HepG2 (cell line): ENCODE data around the gene PEPD. TPM values are rescaled to one million over a fixed set of nuclear protein-coding genes. Genes with fewer than 3 reads are reported as not detected.

Experiments
- ATM ChIP-seq: fragments of 450-650 bp; IDR thresholded peaks from 2 replicates; pipeline ENCODE4 v1.7.1; 2017; ENCODE audit warnings: mild to moderate bottlenecking, borderline replicate concordance
- GABPB1 ChIP-seq: IDR thresholded peaks from 2 replicates; pipeline ENCODE4 v1.6.1; 2016; ENCODE audit warnings: mild to moderate bottlenecking, missing genetic modification reagents, moderate library complexity, missing compliant biosample characterization
- HES4 ChIP-seq: sonication (generic); formaldehyde crosslinking; IDR thresholded peaks from 2 replicates; pipeline ENCODE4 v1.9.0; 2021; ENCODE audit warnings: mild to moderate bottlenecking, missing genetic modification reagents, borderline replicate concordance
- KDM5B ChIP-seq: sonication (generic); formaldehyde crosslinking; IDR thresholded peaks from 2 replicates; pipeline ENCODE4 v1.4.0; 2020; ENCODE audit warnings: missing genetic modification reagents, mild to moderate bottlenecking, borderline replicate concordance
- MEIS1 ChIP-seq: sonication (generic); formaldehyde crosslinking; IDR thresholded peaks from 2 replicates; pipeline ENCODE4 v1.9.0; 2021; ENCODE audit warnings: mild to moderate bottlenecking, missing genetic modification reagents, moderate library complexity, borderline replicate concordance
- NR2C2 ChIP-seq: sonication (generic); formaldehyde crosslinking; IDR thresholded peaks from 2 replicates; pipeline ENCODE4 v1.4.0; 2020; ENCODE audit warnings: missing genetic modification reagents, mild to moderate bottlenecking, moderate library complexity, borderline replicate concordance
- RBM22 ChIP-seq: fragments of 200-400 bp; formaldehyde crosslinking; optimal IDR thresholded peaks from 2 replicates; pipeline ENCODE3; 2017; ENCODE audit warnings: mild to moderate bottlenecking, low read length, moderate library complexity
- SOX5 ChIP-seq: IDR thresholded peaks from 2 replicates; pipeline ENCODE4 v1.6.1; 2016; ENCODE audit warnings: borderline replicate concordance
- SRSF4 ChIP-seq: fragments of 200-400 bp; formaldehyde crosslinking; IDR thresholded peaks from one replicate; pipeline ENCODE4 v1.6.1; 2018; ENCODE audit warnings: mild to moderate bottlenecking, low read depth, low read length, moderate library complexity; ENCODE audit not compliant: poor library complexity, severe bottlenecking
- ZBTB33 ChIP-seq: sonication (generic); formaldehyde crosslinking; IDR thresholded peaks from 2 replicates; pipeline ENCODE4 v1.4.0; 2020; ENCODE audit warnings: missing genetic modification reagents
- ZKSCAN5 ChIP-seq: sonication (generic); formaldehyde crosslinking; IDR thresholded peaks from 2 replicates; pipeline ENCODE4 v1.5.1; 2020; ENCODE audit warnings: mild to moderate bottlenecking, missing genetic modification reagents
- ZMYM4 ChIP-seq: sonication (generic); formaldehyde crosslinking; IDR thresholded peaks from 2 replicates; pipeline ENCODE4 v1.8.1; 2023; ENCODE audit warnings: mild to moderate bottlenecking, missing genetic modification reagents
- ZNF225 ChIP-seq: sonication (generic); formaldehyde crosslinking; IDR thresholded peaks from 2 replicates; pipeline ENCODE4 v1.4.0; 2020; ENCODE audit warnings: mild to moderate bottlenecking, missing genetic modification reagents
- ZNF276 ChIP-seq: sonication (generic); formaldehyde crosslinking; IDR thresholded peaks from 2 replicates; pipeline ENCODE4 v1.4.0; 2020; ENCODE audit warnings: mild to moderate bottlenecking, low read depth, missing genetic modification reagents
- ZNF280B ChIP-seq: sonication (generic); formaldehyde crosslinking; IDR thresholded peaks from 2 replicates; pipeline ENCODE4 v1.5.0; 2020; ENCODE audit warnings: missing genetic modification reagents, mild to moderate bottlenecking, borderline replicate concordance
- ZNF556 ChIP-seq: sonication (generic); formaldehyde crosslinking; IDR thresholded peaks from 2 replicates; pipeline ENCODE4 v1.4.0; 2020; ENCODE audit warnings: mild to moderate bottlenecking, missing genetic modification reagents, borderline replicate concordance
- ZNF75D ChIP-seq: sonication (generic); formaldehyde crosslinking; IDR thresholded peaks from 2 replicates; pipeline ENCODE4 v1.8.1; 2023; ENCODE audit warnings: missing genetic modification reagents, mild to moderate bottlenecking, borderline replicate concordance
- polyA plus RNA-seq, 8 experiments: library from polyadenylated mRNA; depleted of rRNA in 3 of 8; stranded (reverse) in 7 of 8; unstranded in 1 of 8; fragments of >200 nt; fragmentation: Illumina TruSeq in 4 of 8; extraction: Trizol in 4 of 8; gene quantifications; 2 replicates each; pipeline versions ENCODE4 v1.2.1 to v1.2.3, GENCODE V29; 2011 to 2016; ENCODE audit warnings: low read depth in 4 of 8, missing spikeins in 1 of 8, mixed read lengths in 1 of 8; ENCODE audit not compliant: insufficient read depth in 1 of 8
- total RNA-seq, 5 experiments: library from RNA; depleted of rRNA; stranded (reverse); fragments of >200 nt; fragmentation: Illumina TruSeq; extraction: Trizol; gene quantifications; 2 replicates each; pipeline ENCODE4 v1.2.3, GENCODE V29; 2016; ENCODE audit warnings: low read depth in 1 of 5
- TF ChIP-seq, protein P1 (sequence below): sonication (generic); formaldehyde crosslinking; IDR thresholded peaks from 2 replicates; pipeline ENCODE4 v1.9.0; 2022; ENCODE audit warnings: missing genetic modification reagents, mild to moderate bottlenecking, borderline replicate concordance
- TF ChIP-seq, protein P2 (sequence below): sonication (generic); formaldehyde crosslinking; IDR thresholded peaks from 2 replicates; pipeline ENCODE4 v1.4.0; 2020; ENCODE audit warnings: missing genetic modification reagents

Gene PEPD
- total and polyA plus RNA-seq, 2 of the 13 experiments (the other 11 are each of a cell fraction or from before 2014, with no cell fraction given): 60.7 to 75.1 TPM

DNA sequence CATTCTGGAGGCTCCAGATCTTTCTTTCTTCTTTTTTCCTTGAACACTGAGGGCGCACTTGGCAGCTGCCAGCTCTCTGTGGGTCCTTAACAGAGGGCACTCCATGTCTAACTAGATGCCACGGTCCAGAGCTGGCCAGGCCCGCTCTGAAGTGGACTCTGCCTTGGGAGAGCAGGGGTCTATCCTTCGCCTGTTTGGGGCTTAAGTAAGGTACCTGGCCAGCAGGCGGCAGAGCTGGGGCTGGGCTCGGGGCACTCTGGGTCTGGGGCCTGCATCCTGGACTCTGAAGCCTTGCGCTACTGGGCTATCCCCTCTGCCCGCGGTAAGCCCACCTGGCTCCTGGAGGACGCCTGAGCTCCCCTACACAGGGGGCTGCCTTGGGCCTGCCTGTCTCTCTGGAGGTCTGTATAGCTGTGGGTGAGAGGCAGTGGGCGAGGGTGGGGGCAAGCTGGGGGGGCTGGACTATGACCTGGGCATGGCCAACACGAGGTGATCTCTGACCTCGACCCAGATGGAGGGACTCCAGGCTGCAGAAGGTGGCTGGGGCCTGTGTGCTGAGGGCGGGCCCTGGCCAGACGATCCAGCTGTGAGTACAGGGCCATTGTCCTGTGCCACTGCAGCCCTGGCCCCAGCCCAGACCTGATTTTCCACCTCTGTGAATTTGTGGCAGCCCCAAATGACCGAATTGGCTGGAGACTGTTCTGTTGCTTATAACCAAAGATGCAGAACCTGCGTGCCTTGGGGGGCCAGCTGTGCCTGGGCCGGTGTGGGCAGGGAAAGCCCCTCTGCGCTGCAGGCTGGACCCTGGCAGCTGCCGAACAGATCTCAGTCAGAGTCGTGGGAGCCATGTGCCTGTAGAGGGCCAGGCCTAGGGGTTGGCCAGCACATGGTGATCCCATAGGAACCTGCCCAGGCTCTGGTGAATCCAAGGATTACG, 121.6 kb downstream of the PEPD start (continued):
- TF ChIP-seq ZNF556 (CRISPR knock-in tag) (no peak; the same call in 1 of the 2 replicates), HES4 (CRISPR knock-in tag) (peak; percentile 74; the same call in 1 of the 2 replicates), SOX5 (CRISPR knock-in tag) (peak; percentile 66; the same call in 1 of the 2 replicates), MEIS1 (CRISPR knock-in tag) (peak; percentile 26; the same call in 1 of the 2 replicates), KDM5B (CRISPR knock-in tag) (peak; percentile 55; the same call in 1 of the 2 replicates), ZBTB33 (CRISPR knock-in tag) (no peak), RBM22 (no peak), NR2C2 (CRISPR knock-in tag) (peak; percentile 76), ZNF225 (CRISPR knock-in tag) (no peak), ZMYM4 (CRISPR knock-in tag) (peak; percentile 63; the same call in 1 of the 2 replicates), ZNF75D (no peak), GABPB1 (CRISPR knock-in tag) (peak; percentile 44; the same call in 1 of the 2 replicates), ATM (no peak), ZKSCAN5 (no peak), ZNF276 (CRISPR knock-in tag) (0 out of 2 replicates have a peak, but pooled peaks have one; percentile 34), SRSF4 (no peak), ZNF280B (CRISPR knock-in tag) (peak; percentile 70)
- TF ChIP-seq, protein P1, sequence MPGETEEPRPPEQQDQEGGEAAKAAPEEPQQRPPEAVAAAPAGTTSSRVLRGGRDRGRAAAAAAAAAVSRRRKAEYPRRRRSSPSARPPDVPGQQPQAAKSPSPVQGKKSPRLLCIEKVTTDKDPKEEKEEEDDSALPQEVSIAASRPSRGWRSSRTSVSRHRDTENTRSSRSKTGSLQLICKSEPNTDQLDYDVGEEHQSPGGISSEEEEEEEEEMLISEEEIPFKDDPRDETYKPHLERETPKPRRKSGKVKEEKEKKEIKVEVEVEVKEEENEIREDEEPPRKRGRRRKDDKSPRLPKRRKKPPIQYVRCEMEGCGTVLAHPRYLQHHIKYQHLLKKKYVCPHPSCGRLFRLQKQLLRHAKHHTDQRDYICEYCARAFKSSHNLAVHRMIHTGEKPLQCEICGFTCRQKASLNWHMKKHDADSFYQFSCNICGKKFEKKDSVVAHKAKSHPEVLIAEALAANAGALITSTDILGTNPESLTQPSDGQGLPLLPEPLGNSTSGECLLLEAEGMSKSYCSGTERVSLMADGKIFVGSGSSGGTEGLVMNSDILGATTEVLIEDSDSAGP (CRISPR knock-in tag): peak; percentile 54; the same call in 1 of the 2 replicates
- TF ChIP-seq, protein P2, sequence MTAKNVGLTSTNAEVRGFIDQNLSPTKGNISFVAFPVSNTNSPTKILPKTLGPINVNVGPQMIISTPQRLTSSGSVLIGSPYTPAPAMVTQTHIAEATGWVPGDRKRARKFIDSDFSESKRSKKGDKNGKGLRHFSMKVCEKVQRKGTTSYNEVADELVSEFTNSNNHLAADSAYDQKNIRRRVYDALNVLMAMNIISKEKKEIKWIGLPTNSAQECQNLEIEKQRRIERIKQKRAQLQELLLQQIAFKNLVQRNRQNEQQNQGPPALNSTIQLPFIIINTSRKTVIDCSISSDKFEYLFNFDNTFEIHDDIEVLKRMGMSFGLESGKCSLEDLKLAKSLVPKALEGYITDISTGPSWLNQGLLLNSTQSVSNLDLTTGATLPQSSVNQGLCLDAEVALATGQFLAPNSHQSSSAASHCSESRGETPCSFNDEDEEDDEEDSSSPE: peak; percentile 44
